Prostate gland (tissue), 2 donors: Measurements from ENCODE around the gene PLXDC2. TPM values are rescaled to one million over a fixed set of nuclear protein-coding genes. Genes with fewer than 3 reads are reported as not detected.

Source experiments
- DNase-seq: peaks from one replicate; pipeline ENCODE4 v3.0.0-alpha.2; 2019; ENCODE audit warnings: low spot score
- H3K27ac ChIP-seq, 2 donors: fragments of 200-600 bp; sonication (generic); 2 replicates each; pipeline ENCODE4 v1.5.1; 2017 to 2019
- H3K27me3 ChIP-seq: fragments of 200-600 bp; sonication (generic); replicated peaks from 2 replicates; pipeline ENCODE4 v1.5.1; 2019; ENCODE audit not compliant: insufficient read depth
- H3K36me3 ChIP-seq, 2 donors: fragments of 200-600 bp; sonication (generic); 1 replicate in 1 of 2; 2 replicates in 1 of 2; pipeline versions ENCODE4 v1.5.1 to v1.8.1; 2017 to 2019
- H3K4me1 ChIP-seq: fragments of 200-600 bp; sonication (generic); replicated peaks from 2 replicates; pipeline ENCODE4 v1.5.1; 2019
- H3K4me3 ChIP-seq, 2 donors: fragments of 200-600 bp; sonication (generic); 2 replicates each; pipeline ENCODE4 v1.5.1; 2017 to 2019
- H3K9me3 ChIP-seq: fragments of 200-600 bp; sonication (generic); 2 replicates; pipeline ENCODE4 v1.5.1; 2017
- POLR2A ChIP-seq: fragments of 450-650 bp; IDR thresholded peaks from one replicate; pipeline ENCODE4 v1.6.1; 2016; ENCODE audit warnings: antibody characterized with exemption, mild to moderate bottlenecking
- POLR2AphosphoS5 ChIP-seq: sonication (generic); formaldehyde crosslinking; IDR thresholded peaks from one replicate; pipeline ENCODE4 v1.6.1; 2017; ENCODE audit warnings: antibody characterized with exemption
- WGBS: methylation state at CpG from one replicate; pipeline ENCODE4 v1.1.5; 2018; 5-methylcytosine and 5-hydroxymethylcytosine counted together
- intact Hi-C: fragments of 100-400 bp; cut with DNase I; formaldehyde crosslinking; loops from one replicate; pipeline ENCODE4 v1.14.2; 2022
- total RNA-seq, 2 donors: library from RNA; depleted of rRNA; stranded (reverse); fragments of >200 nt; gene quantifications; one replicate each; pipeline ENCODE4 v1.1.0, GENCODE V29; 2016
- TF ChIP-seq, protein P1 (sequence below), 4 experiments: fragments of 200-600 bp in 2 of 4; fragments of 450-650 bp in 2 of 4; sonication (generic) in 2 of 4; IDR thresholded peaks; 1 replicate in 3 of 4; 2 replicates in 1 of 4; pipeline ENCODE4 v1.5.1; 2016 to 2019; ENCODE audit warnings: antibody characterized with exemption in 4 of 4, mild to moderate bottlenecking in 2 of 4, moderate library complexity in 2 of 4

The PLXDC2 gene
- total RNA-seq, 2 donors from 2014 or later = 19.6 to 83.6 TPM

DNA sequence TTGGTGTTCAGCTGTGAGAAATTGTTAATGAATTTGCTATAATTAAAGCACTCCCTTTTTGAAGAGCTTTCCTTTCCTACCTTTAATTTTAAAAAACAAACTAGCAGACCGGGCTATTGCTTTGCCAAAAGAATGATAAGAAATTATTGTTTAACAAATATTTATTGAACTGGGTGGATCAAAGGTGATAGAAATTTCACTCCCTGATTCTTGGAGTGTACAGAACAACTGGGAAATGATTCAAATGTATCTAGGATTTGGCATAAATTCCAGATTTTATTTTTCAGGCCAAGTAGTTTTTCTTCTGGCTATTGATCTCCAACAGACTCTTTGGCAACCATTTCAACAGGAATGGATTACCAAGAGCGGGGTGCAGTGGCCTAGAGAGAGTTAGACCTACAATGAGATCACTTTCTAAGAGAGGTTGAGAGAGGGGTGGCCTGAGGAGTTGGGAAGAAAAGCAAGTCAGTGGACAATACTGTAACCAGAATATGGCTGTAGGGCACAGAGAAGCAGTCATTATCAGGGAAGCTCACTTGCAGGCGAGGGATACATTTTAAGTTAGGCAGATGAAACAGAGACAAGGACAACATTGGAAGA lies 71.9 kb downstream of the PLXDC2 start:
- no peak for DNase-seq
- intact Hi-C loops = no loop called here
- TF ChIP-seq POLR2AphosphoS5 = no peak
- TF ChIP-seq, protein P1, sequence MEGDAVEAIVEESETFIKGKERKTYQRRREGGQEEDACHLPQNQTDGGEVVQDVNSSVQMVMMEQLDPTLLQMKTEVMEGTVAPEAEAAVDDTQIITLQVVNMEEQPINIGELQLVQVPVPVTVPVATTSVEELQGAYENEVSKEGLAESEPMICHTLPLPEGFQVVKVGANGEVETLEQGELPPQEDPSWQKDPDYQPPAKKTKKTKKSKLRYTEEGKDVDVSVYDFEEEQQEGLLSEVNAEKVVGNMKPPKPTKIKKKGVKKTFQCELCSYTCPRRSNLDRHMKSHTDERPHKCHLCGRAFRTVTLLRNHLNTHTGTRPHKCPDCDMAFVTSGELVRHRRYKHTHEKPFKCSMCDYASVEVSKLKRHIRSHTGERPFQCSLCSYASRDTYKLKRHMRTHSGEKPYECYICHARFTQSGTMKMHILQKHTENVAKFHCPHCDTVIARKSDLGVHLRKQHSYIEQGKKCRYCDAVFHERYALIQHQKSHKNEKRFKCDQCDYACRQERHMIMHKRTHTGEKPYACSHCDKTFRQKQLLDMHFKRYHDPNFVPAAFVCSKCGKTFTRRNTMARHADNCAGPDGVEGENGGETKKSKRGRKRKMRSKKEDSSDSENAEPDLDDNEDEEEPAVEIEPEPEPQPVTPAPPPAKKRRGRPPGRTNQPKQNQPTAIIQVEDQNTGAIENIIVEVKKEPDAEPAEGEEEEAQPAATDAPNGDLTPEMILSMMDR (IDR thresholded peaks at IDR 0.05) = no peak
- TF ChIP-seq POLR2A = no peak
- Histone ChIP-seq H3K27ac (no peak overlapping the region), H3K36me3 (no peaks in the 10 kb centered on the region), H3K27me3 (no peaks in the 10 kb centered on the region), H3K4me1 (no peaks in the 10 kb centered on the region), H3K4me3 (no peak overlapping the region), H3K9me3 (no peaks in the 10 kb centered on the region)
- WGBS = 73% methylated on average over 3 of the region's 3 CpGs

DNA sequence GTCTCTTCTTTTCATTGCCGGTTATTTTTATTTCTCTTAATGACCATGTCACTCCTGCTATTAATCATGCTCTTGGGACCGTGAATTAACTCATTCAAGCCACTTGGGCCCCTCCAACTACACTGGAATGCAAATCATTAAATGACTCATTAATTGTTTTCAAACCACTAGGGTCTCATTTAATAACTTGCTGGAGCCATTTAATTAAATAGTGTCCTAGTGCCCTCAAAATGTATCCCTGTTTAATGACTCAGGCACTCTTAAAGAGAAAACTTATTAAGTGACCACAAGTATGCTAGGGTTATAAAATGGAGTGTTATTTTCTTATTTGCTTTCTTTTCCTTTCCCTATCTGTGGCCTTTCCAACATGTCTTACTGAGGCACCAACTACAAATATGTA lies 73.0 kb downstream of the PLXDC2 start:
- Histone ChIP-seq H3K4me3 (no peak overlapping the region), H3K27me3 (no peaks in the 10 kb centered on the region), H3K9me3 (no peaks in the 10 kb centered on the region), H3K36me3 (no peaks in the 10 kb centered on the region), H3K27ac (no peak overlapping the region), H3K4me1 (no peaks in the 10 kb centered on the region)
- TF ChIP-seq POLR2AphosphoS5 (no peak), POLR2A (no peak)
- TF ChIP-seq, protein P1 (IDR thresholded peaks at IDR 0.05) = no peak
- WGBS = 44% methylated on average over 2 of the region's 2 CpGs
- no peak for DNase-seq
- intact Hi-C loops = no loop called here

DNA sequence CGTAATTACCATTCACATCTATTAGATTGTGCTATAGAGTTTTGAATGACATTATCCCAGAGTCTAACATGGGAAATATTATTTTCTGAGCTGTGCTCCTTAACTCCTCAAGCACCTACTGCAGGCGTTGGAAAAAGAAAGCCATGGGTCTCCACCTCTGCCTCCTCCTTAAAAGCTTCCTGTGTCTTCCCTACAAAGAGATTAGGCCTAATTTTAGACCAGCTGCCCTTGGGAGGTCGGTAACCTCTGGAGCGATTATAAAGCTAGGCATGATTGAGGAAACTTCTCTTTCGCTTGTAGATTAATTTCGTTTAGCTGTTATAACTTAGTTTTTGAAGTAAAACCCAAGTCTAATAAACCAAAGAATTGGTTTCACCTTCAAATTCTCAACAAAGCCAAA lies 75.2 kb downstream of the PLXDC2 start:
- Histone ChIP-seq H3K27ac (no peak overlapping the region), H3K36me3 (no peaks in the 10 kb centered on the region), H3K27me3 (no peaks in the 10 kb centered on the region), H3K9me3 (no peaks in the 10 kb centered on the region), H3K4me1 (no peaks in the 10 kb centered on the region), H3K4me3 (no peak overlapping the region)
- DNase-seq = no peak
- intact Hi-C loops = no loop called here
- WGBS = 84% methylated on average over 6 of the region's 6 CpGs
- TF ChIP-seq POLR2A = no peak
- TF ChIP-seq, protein P1 (IDR thresholded peaks at IDR 0.05) = no peak
- no peak for TF ChIP-seq POLR2AphosphoS5

DNA sequence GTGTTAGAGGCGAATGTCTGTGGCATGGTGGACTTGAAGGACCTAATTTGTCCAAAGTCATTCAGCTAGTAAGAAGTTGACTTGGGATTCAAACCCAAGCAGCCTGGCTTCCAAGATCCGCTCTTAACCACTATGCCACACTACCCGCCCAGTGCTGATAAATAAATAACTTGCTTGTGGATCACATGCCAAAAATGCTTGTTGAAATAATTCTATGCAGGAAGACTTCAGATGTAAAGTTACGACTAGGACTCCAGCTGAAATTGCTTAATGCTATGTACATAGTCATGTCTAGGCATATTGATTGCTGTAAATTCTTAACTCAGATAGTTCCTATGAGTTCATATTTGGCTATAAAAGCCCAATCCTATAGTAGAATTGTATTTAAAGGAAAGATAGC lies 76.0 kb downstream of the PLXDC2 start:
- WGBS = 80% methylated on average over 4 of the region's 4 CpGs
- DNase-seq = no peak
- H3K27me3 ChIP-seq = no peaks in the 10 kb centered on the region
- TF ChIP-seq POLR2A (no peak), POLR2AphosphoS5 (no peak)
- TF ChIP-seq, protein P1 (IDR thresholded peaks at IDR 0.05) = no peak
- no peak overlapping the region for H3K4me3 ChIP-seq
- intact Hi-C loops = no loop called here
- H3K4me1 ChIP-seq = no peaks in the 10 kb centered on the region
- H3K27ac ChIP-seq = no peak overlapping the region
- H3K36me3 ChIP-seq = no peaks in the 10 kb centered on the region
- no peaks in the 10 kb centered on the region for H3K9me3 ChIP-seq

DNA sequence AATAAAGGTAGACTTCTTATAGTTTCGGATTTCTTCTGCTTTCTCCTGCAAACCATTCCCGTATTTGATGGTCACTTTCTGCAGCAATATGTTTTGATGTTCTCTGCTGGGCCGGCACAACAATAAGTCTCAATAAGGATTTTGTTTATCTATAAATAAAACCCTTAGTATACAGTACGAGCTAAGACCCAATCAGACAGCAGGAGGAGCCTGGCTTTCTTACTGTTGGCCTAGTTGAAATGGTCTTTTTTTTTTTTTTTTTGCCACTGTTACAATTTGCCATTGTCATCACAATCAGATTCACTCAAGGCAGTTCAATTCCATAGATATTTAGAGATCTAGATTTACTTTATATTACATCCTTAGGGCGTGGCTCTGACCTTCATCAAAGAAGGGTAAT lies 76.4 kb downstream of the PLXDC2 start:
- no peak overlapping the region for H3K4me3 ChIP-seq
- no peaks in the 10 kb centered on the region for H3K36me3 ChIP-seq
- intact Hi-C loops = no loop called here
- TF ChIP-seq POLR2AphosphoS5 (no peak), POLR2A (no peak)
- TF ChIP-seq, protein P1 (IDR thresholded peaks at IDR 0.05) = no peak
- H3K4me1 ChIP-seq = no peaks in the 10 kb centered on the region
- 73% methylated on average over 5 of the region's 5 CpGs for WGBS
- no peaks in the 10 kb centered on the region for H3K27me3 ChIP-seq
- H3K9me3 ChIP-seq = no peaks in the 10 kb centered on the region
- H3K27ac ChIP-seq = no peak overlapping the region
- no peak for DNase-seq
